HG03039 (cell line): ENCODE data around the gene PCDHGA9.
"Not testable (repeated sequence)": the region's sequence is repeated elsewhere in the genome, so short reads cannot be mapped to it uniquely, and the experiment has no call there.

ENCODE experiments used
- ATAC-seq: cut with Tn5 transposase; IDR thresholded peaks from one replicate; pipeline ENCODE4 v1.9.1; 2021; ENCODE audit warnings: mild to moderate bottlenecking, moderate library complexity; ENCODE audit not compliant: unreplicated experiment

PCDHGA9 gene

GRCh38 chr5:141383345-141383744 lies 19.2 kb upstream of the PCDHGA9 start:
- no peak for ATAC-seq

- ATAC-seq, result no peak
Measured at GRCh38 chr5:141384471-141385267, 17.9 kb upstream of the PCDHGA9 start.

GRCh38 chr5:141387557-141388311 lies 14.8 kb upstream of the PCDHGA9 start, which contains the start of gene PCDHGB4:
Gene PCDHGB4, plus strand, starts transcription at chr5:141387698. Its CDS starts 187 bp downstream, at chr5:141387885.
- peak; percentile 49 for ATAC-seq

- no peak for ATAC-seq
Measured at GRCh38 chr5:141388661-141389060, 13.9 kb upstream of the PCDHGA9 start.

GRCh38 chr5:141389153-141390042 lies 13.2 kb upstream of the PCDHGA9 start:
- no peak for ATAC-seq

GRCh38 chr5:141392429-141393198 lies 10.0 kb upstream of the PCDHGA9 start, which contains the start of gene PCDHGA8:
Gene PCDHGA8, plus strand, starts transcription at chr5:141392633. Its CDS starts 181 bp downstream, at chr5:141392814.
- ATAC-seq, result no peak

GRCh38 chr5:141393267-141393666 lies 9.3 kb upstream of the PCDHGA9 start:
- ATAC-seq, result no peak

- ATAC-seq, result not testable (repeated sequence)
Measured at GRCh38 chr5:141394401-141395187, 8.0 kb upstream of the PCDHGA9 start.

- ATAC-seq, result peak; percentile 87
Measured at GRCh38 chr5:141397756-141398551, 4.6 kb upstream of the PCDHGA9 start, which contains the start of gene PCDHGB5. Gene PCDHGB5, plus strand, starts transcription at chr5:141397947. Its CDS starts 181 bp downstream, at chr5:141398128.

- ATAC-seq, result no peak
Measured at GRCh38 chr5:141398608-141399007, 4.0 kb upstream of the PCDHGA9 start.

- no peak for ATAC-seq
Measured at GRCh38 chr5:141399555-141400258, 2.9 kb upstream of the PCDHGA9 start.

GRCh38 chr5:141403387-141403786 lies 809 bp downstream of the PCDHGA9 start:
- no peak for ATAC-seq

- not testable (repeated sequence) for ATAC-seq
Measured at GRCh38 chr5:141407790-141408505, 5.4 kb downstream of the PCDHGA9 start, which contains the start of gene PCDHGB6. Gene PCDHGB6, plus strand, starts transcription at chr5:141408021. Its CDS starts 182 bp downstream, at chr5:141408203.

- no peak for ATAC-seq
Measured at GRCh38 chr5:141409598-141410306, 7.2 kb downstream of the PCDHGA9 start.

- ATAC-seq, result no peak
Measured at GRCh38 chr5:141411575-141411974, 9.0 kb downstream of the PCDHGA9 start.

- ATAC-seq, result peak; percentile 63
Measured at GRCh38 chr5:141412854-141413539, 10.4 kb downstream of the PCDHGA9 start, which contains the start of gene PCDHGA10. Gene PCDHGA10, plus strand, starts transcription at chr5:141412987. Its CDS starts 189 bp downstream, at chr5:141413176.
